Ovary (tissue), 9 donors: ENCODE results near the gene PADI4. TPM values are rescaled to one million over a fixed set of nuclear protein-coding genes. Genes with fewer than 3 reads are reported as not detected.
"Not testable (repeated sequence)": the region's sequence is repeated elsewhere in the genome, so short reads cannot be mapped to it uniquely, and the experiment has no call there.

Experiments
- DNase-seq, 5 donors: peaks; one replicate each; pipeline ENCODE4 v3.0.0-alpha.2; 2019 to 2020
- H3K27ac ChIP-seq, 2 donors: fragments of 200-600 bp; one replicate each; pipeline versions ENCODE4 v1.5.1 to v1.8.0; 2019 to 2022
- H3K27me3 ChIP-seq: fragments of 200-600 bp; one replicate; pipeline ENCODE4 v1.8.0; 2022
- H3K36me3 ChIP-seq: fragments of 200-600 bp; sonication (generic); one replicate; pipeline ENCODE4 v1.5.1; 2019
- H3K4me1 ChIP-seq: one replicate; pipeline ENCODE4 v1.8.1; 2013; ENCODE audit warnings: mild to moderate bottlenecking, moderate library complexity; ENCODE audit not compliant: insufficient read depth
- H3K4me3 ChIP-seq: fragments of 200-600 bp; sonication (generic); one replicate; pipeline ENCODE4 v1.5.1; 2017
- H3K9me3 ChIP-seq, 2 donors: fragments of 200-600 bp in 1 of 2; sonication (generic) in 1 of 2; one replicate each; pipeline versions ENCODE4 v1.5.1 to v1.8.1; 2013 to 2019; ENCODE audit warnings: mild to moderate bottlenecking in 1 of 2, moderate library complexity in 1 of 2
- EP300 ChIP-seq: sonication (generic); formaldehyde crosslinking; IDR thresholded peaks from one replicate; pipeline ENCODE4 v1.6.1; 2017; ENCODE audit warnings: antibody characterized with exemption
- POLR2A ChIP-seq: fragments of 450-650 bp; IDR thresholded peaks from one replicate; pipeline ENCODE4 v1.6.1; 2017; ENCODE audit warnings: antibody characterized with exemption, mild to moderate bottlenecking, moderate library complexity
- WGBS, 3 donors: extraction: QIAGEN DNeasy Blood & Tissue Kit in 1 of 3; methylation state at CpG; one replicate each; pipeline versions ENCODE4 v1.1.5 to v1.1.7; 2013 to 2017; 5-methylcytosine and 5-hydroxymethylcytosine counted together
- intact Hi-C, 4 donors: fragments of 100-400 bp; cut with DNase I; formaldehyde crosslinking; loops; one replicate each; pipeline versions ENCODE4 v1.11.0 to v1.15.1; 2022 to 2023
- polyA plus RNA-seq, 2 donors: library from polyadenylated mRNA; stranded (reverse); fragments of 200-250 nt in 1 of 2; fragments of 350-450 nt in 1 of 2; fragmentation: Illumina TruSeq in 1 of 2; extraction: RNeasy Lipid Tissue Mini Kit (QIAGEN cat#74804) in 1 of 2; gene quantifications; one replicate each; pipeline ENCODE4 v1.2.3, GENCODE V29; 2013 to 2014
- total RNA-seq, 7 donors: library from RNA; depleted of rRNA in 2 of 7; stranded (reverse); fragments of >200 nt in 2 of 7; fragmentation: NEBNext Ultra II Directional in 3 of 7; extraction: Animal tissue kit (Norgen Biotek cat#: 25700) in 3 of 7; gene quantifications; one replicate each; pipeline versions ENCODE4 v1.1.0 to v1.2.4, GENCODE V29; 2016 to 2023
- TF ChIP-seq, protein P1 (sequence below), 3 donors: fragments of 450-650 bp in 2 of 3; fragments of 200-600 bp in 1 of 3; IDR thresholded peaks; one replicate each; pipeline versions ENCODE4 v1.5.1 to v1.8.0; 2016 to 2022; ENCODE audit warnings: antibody characterized with exemption in 3 of 3, mild to moderate bottlenecking in 1 of 3
- donor health status: DM: no; HTN: no; CAD: no; lungs with moderate emphysema.
- donor health status: DM: no; HTN: no; CAD: no.
- donor health status: Bipolar disorder and iron deficiency.
- donor health status: DM: yes; HTN: yes; CAD: no.
- donor health status: DM: no; HTN: no; CAD: no.
- donor health status: DM: yes; HTN: yes; CAD: no.

Gene PADI4
- total and polyA plus RNA-seq, 9 donors = 0.10 to 1.8 (median 0.25) TPM; not detected in 3

DNA sequence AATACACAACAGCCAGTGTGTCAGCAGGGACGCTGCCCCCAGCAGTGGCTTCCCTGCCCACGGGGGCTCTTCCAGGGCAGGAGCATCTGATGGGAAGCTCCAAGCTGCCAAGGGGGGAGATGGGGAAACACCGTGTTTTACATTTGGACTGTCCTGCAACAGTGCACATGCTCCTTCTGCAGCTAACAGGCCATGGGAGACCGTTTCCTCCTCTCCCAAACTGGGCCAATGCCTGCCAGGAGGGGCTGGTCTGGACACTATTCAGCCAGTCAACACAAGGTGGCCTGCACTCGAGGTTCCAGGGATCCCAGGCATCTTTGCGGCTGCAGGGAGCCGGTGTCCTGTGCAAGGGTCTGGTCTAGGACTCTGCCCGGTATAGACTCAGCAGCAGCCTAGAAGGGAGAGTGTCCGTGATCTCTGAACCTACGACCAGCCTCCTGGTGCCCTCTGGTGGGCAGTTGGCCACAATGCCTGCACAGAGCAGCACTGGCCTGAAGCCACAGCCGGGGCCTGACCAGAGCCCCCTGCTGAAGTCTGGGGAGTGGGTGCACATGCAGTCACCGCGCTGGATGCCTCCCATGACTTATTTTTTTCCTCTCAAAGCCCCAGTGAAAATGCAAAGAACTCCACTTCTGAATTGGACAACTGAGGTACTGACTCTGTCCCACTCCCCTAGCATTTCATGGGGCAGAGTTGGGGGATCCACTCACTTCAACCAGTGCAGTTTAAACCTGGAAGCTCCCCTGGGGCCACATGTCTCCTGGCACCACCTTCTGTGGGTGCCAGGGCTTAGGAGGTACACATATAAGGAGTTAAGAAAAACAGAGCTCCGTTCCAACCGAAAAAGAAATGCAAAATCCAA, 98.1 kb downstream of the PADI4 start:
- TF ChIP-seq, protein P1, sequence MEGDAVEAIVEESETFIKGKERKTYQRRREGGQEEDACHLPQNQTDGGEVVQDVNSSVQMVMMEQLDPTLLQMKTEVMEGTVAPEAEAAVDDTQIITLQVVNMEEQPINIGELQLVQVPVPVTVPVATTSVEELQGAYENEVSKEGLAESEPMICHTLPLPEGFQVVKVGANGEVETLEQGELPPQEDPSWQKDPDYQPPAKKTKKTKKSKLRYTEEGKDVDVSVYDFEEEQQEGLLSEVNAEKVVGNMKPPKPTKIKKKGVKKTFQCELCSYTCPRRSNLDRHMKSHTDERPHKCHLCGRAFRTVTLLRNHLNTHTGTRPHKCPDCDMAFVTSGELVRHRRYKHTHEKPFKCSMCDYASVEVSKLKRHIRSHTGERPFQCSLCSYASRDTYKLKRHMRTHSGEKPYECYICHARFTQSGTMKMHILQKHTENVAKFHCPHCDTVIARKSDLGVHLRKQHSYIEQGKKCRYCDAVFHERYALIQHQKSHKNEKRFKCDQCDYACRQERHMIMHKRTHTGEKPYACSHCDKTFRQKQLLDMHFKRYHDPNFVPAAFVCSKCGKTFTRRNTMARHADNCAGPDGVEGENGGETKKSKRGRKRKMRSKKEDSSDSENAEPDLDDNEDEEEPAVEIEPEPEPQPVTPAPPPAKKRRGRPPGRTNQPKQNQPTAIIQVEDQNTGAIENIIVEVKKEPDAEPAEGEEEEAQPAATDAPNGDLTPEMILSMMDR (IDR thresholded peaks at IDR 0.05) = peak; percentile 20 to 34 (median 33)
- TF ChIP-seq EP300 = no peak
- H3K27ac ChIP-seq = no peak overlapping the region
- no peaks in the 10 kb centered on the region for H3K27me3 ChIP-seq
- no peaks in the 10 kb centered on the region for H3K9me3 ChIP-seq
- intact Hi-C loops = loop anchor here in 2 of 4 donors (10.0 kb wide), 1 partner anchor 281 kb away; no protein-coding TSS in a partner anchor
- no peak overlapping the region for H3K4me3 ChIP-seq
- WGBS, 3 donors = 33 to 42% (median 36%) methylated on average over 15 of the region's 15 CpGs
- DNase-seq = peak; percentile 52 to 77 (median 67)
- H3K36me3 ChIP-seq = no peaks in the 10 kb centered on the region
- no peaks in the 10 kb centered on the region for H3K4me1 ChIP-seq

DNA sequence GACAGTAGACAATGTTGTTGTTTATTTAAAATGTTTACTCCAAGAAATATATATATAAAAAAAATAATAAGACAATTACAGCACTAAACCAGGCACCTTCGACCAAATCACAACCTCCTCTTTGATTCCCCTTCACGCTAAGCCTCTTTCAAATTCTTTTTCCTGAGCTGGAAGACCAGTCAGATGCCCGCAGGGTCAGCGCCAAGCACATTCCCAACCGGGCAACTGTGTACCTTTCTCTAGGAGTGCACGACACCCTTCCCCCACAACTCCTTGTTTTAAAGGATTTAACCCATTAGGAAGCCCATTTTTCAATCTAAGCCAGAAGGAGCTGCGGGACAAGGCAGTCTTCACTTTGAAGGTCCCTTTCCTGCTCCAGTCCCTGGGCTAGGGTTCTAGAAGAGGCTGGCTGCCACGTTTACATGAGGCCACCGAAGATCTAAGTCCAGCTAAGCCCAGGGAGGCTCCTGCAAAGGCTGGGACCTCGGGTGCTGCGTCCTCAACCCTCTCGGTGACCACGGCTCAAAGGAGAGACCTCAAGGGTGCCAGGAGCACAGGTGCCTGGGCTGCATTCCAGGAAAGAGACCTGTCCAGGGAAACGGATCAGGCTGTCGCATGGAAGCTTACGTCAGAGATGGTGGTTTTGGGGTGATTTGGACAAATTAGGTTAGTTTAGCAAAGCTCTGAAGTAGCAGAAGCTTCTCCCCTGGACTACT, 98.9 kb downstream of the PADI4 start:
- not testable (repeated sequence) for H3K4me3 ChIP-seq, H3K27ac ChIP-seq, H3K9me3 ChIP-seq, DNase-seq, H3K36me3 ChIP-seq, H3K4me1 ChIP-seq, H3K27me3 ChIP-seq
- 69 to 79% (median 74%) methylated on average over 16 of the region's 16 CpGs for WGBS, 3 donors
- intact Hi-C loops = loop anchor here in 2 of 4 donors (10.0 kb wide), 1 partner anchor 282 kb away; no protein-coding TSS in a partner anchor

DNA sequence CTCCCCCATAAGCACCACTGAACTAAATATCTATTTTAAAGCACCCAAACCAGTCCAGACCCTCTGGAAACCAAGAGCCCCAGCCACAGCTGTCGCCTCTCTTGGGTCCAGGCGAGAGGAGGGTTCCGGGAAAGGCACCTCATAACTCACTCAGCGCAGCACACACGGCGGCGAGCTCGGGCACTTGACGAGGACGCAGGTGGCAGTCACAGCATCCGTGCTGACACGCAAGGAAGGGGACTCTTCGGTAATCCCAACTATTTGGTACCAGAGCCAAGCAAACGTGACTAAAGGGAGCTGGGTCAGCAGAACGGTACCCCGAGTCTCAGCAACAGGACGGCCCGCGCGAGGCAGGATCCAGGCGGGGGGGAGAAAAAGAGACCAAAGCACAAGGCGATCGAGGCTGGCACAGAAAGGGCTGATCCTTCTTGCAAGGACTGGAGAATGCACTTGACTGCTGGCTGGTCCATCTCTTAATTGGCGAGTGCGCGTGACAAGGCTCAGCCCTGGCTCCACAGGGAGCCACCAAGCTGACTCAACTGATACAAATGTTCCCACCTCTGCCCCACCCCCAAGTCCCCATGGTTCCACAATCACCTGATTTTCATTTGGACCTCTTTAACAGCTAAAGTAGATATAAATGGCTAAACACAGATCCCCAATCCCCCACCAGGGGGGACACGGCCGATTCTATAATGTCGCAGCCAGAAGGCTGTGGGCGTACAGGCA, 100.0 kb downstream of the PADI4 start:
- not testable (repeated sequence) for H3K27ac ChIP-seq, H3K4me3 ChIP-seq, H3K27me3 ChIP-seq, DNase-seq, H3K36me3 ChIP-seq, H3K9me3 ChIP-seq, H3K4me1 ChIP-seq
- 91 to 94% (median 92%) methylated on average over 30 of the region's 30 CpGs for WGBS, 3 donors
- intact Hi-C loops = loop anchor here in 2 of 4 donors (10.0 kb wide), 1 partner anchor 283 kb away; no protein-coding TSS in a partner anchor

DNA sequence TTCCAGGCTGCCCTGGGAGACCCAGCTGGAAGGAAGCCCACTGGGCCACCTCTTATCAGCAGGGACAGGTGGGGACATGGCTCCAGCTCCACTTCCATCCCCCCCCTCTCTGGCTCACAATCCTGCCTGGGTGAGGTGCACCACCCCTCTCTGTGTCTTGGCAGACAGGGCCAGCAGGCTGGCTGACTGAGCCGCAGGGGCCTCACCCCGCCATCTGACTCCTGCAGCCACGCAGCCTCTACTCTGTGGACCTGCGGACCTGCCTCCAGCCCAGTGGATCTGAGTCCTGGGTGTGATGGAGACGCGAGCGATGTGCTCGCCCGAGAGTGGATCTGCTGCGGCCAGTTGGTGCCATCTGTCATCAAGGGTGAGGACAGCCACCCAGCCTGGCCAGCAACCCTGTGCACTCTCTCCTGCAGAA, 101.4 kb downstream of the PADI4 start:
- WGBS, 3 donors = 90 to 93% (median 90%) methylated on average over 10 of the region's 10 CpGs
- H3K9me3 ChIP-seq = no peaks in the 10 kb centered on the region
- no peak overlapping the region for H3K27ac ChIP-seq
- TF ChIP-seq, protein P1 (IDR thresholded peaks at IDR 0.05) = no peak
- TF ChIP-seq POLR2A = no peak
- no peak for TF ChIP-seq EP300
- no peaks in the 10 kb centered on the region for H3K4me1 ChIP-seq
- intact Hi-C loops = loop anchor here in 2 of 4 donors (10.0 kb wide), 1 partner anchor 285 kb away; no protein-coding TSS in a partner anchor
- no peak overlapping the region for H3K4me3 ChIP-seq
- DNase-seq = no peak
- peaks cover 2% of the 10 kb centered on the region for H3K36me3 ChIP-seq
- no peaks in the 10 kb centered on the region for H3K27me3 ChIP-seq
